H9 (cell line): ENCODE measurements around the gene TNFSF13B. TPM values are rescaled to one million over a fixed set of nuclear protein-coding genes. Genes with fewer than 3 reads are reported as not detected.

Source experiments
- DNase-seq: peaks from one replicate; pipeline ENCODE4 v3.0.0-alpha.2; 2017
- H2AFZ ChIP-seq: one replicate; pipeline ENCODE4 v1.6.1; 2013; ENCODE audit warnings: mild to moderate bottlenecking, low read length, control low read depth, moderate library complexity
- H2AK5ac ChIP-seq: 2 replicates; pipeline ENCODE4 v1.6.1; 2013; ENCODE audit warnings: low read length, control low read depth, mixed read lengths; ENCODE audit not compliant: insufficient read length
- H2BK120ac ChIP-seq: one replicate; pipeline ENCODE4 v1.6.1; 2013; ENCODE audit warnings: low read depth, mild to moderate bottlenecking, low read length, control low read depth, inconsistent platforms; ENCODE audit not compliant: poor library complexity, severe bottlenecking
- H2BK12ac ChIP-seq: 2 replicates; pipeline ENCODE4 v1.6.1; 2013; ENCODE audit warnings: low read length, control low read depth, mixed read lengths, low read depth; ENCODE audit not compliant: insufficient read length
- H2BK15ac ChIP-seq: 2 replicates; pipeline ENCODE4 v1.6.1; 2013; ENCODE audit warnings: low read depth, low read length, control low read depth
- H2BK20ac ChIP-seq: one replicate; pipeline ENCODE4 v1.6.1; 2013; ENCODE audit warnings: low read depth, mild to moderate bottlenecking, low read length, control low read depth, inconsistent platforms; ENCODE audit not compliant: poor library complexity, severe bottlenecking
- H2BK5ac ChIP-seq: 2 replicates; pipeline ENCODE4 v1.6.1; 2013; ENCODE audit warnings: low read length, control low read depth, mixed read lengths; ENCODE audit not compliant: insufficient read length
- H3K14ac ChIP-seq: 2 replicates; pipeline ENCODE4 v1.6.1; 2013; ENCODE audit warnings: low read length, control low read depth; ENCODE audit not compliant: insufficient read depth
- H3K18ac ChIP-seq: 2 replicates; pipeline ENCODE4 v1.6.1; 2013; ENCODE audit warnings: low read depth, mild to moderate bottlenecking, mixed read lengths, low read length, control low read depth; ENCODE audit not compliant: insufficient read length
- H3K23ac ChIP-seq: 2 replicates; pipeline ENCODE4 v1.6.1; 2013; ENCODE audit warnings: low read length, control low read depth, mixed read lengths, low read depth; ENCODE audit not compliant: insufficient read length
- H3K23me2 ChIP-seq: 2 replicates; pipeline ENCODE4 v1.6.1; 2013; ENCODE audit warnings: low read depth, mild to moderate bottlenecking, mixed read lengths, low read length, control low read depth; ENCODE audit not compliant: insufficient read length, poor library complexity, severe bottlenecking
- H3K27ac ChIP-seq: 2 replicates; pipeline ENCODE4 v1.5.1; 2013; ENCODE audit warnings: low read length, control low read depth, mixed read lengths, low read depth; ENCODE audit not compliant: insufficient read length
- H3K27me3 ChIP-seq: 2 replicates; pipeline ENCODE4 v1.6.1; 2013; ENCODE audit warnings: low read length, control low read depth, inconsistent platforms; ENCODE audit not compliant: insufficient read depth
- H3K4ac ChIP-seq: 2 replicates; pipeline ENCODE4 v1.6.1; 2013; ENCODE audit warnings: low read depth, mild to moderate bottlenecking, control low read depth, inconsistent platforms, low read length, moderate library complexity
- H3K4me1 ChIP-seq: 2 replicates; pipeline ENCODE4 v1.6.1; 2013; ENCODE audit warnings: low read length, control low read depth, inconsistent platforms; ENCODE audit not compliant: insufficient read depth
- H3K4me2 ChIP-seq: 2 replicates; pipeline ENCODE4 v1.6.1; 2013; ENCODE audit warnings: low read length, control low read depth, mixed read lengths; ENCODE audit not compliant: insufficient read length, insufficient read depth
- H3K56ac ChIP-seq: 2 replicates; pipeline ENCODE4 v1.6.1; 2013; ENCODE audit warnings: low read depth, mild to moderate bottlenecking, mixed read lengths, low read length, control low read depth; ENCODE audit not compliant: insufficient read length
- H3K79me1 ChIP-seq: 2 replicates; pipeline ENCODE4 v1.6.1; 2013; ENCODE audit warnings: low read depth, mild to moderate bottlenecking, moderate library complexity, low read length, control low read depth, inconsistent platforms; ENCODE audit not compliant: insufficient read depth, poor library complexity, severe bottlenecking
- H3K79me2 ChIP-seq: 2 replicates; pipeline ENCODE4 v1.6.1; 2013; ENCODE audit warnings: low read length, control low read depth, inconsistent platforms; ENCODE audit not compliant: insufficient read depth
- H3K9ac ChIP-seq: 2 replicates; pipeline ENCODE4 v1.6.1; 2013; ENCODE audit warnings: low read length, control low read depth, mixed read lengths; ENCODE audit not compliant: insufficient read length; ENCODE audit errors: extremely low read depth
- H3K9me3 ChIP-seq: one replicate; pipeline ENCODE4 v1.6.1; 2013; ENCODE audit warnings: low read depth, low read length, inconsistent platforms; ENCODE audit not compliant: control insufficient read depth
- H3T11ph ChIP-seq: one replicate; pipeline ENCODE4 v1.6.1; 2013; ENCODE audit warnings: mild to moderate bottlenecking, low read length, control low read depth, inconsistent platforms
- H4K20me1 ChIP-seq: one replicate; pipeline ENCODE4 v1.6.1; 2013; ENCODE audit not compliant: control insufficient read depth, insufficient read length, insufficient read depth
- H4K5ac ChIP-seq: 2 replicates; pipeline ENCODE4 v1.6.1; 2013; ENCODE audit warnings: low read depth, mild to moderate bottlenecking, mixed read lengths, low read length, control low read depth; ENCODE audit not compliant: insufficient read length
- H4K8ac ChIP-seq: replicated peaks from 2 replicates; pipeline ENCODE4 v1.6.1; 2013; ENCODE audit warnings: low read length, control low read depth, mixed read lengths, low read depth; ENCODE audit not compliant: insufficient read length
- H4K91ac ChIP-seq: 2 replicates; pipeline ENCODE4 v1.6.1; 2013; ENCODE audit warnings: low read depth, mild to moderate bottlenecking, moderate library complexity, mixed read lengths, low read length, control low read depth; ENCODE audit not compliant: insufficient read length
- H3K27ac Mint-ChIP-seq, 3 experiments: 2 replicates in 2 of 3; 3 replicates in 1 of 3; pipeline ENCODE4 v1.8.0; 2020 to 2021; ENCODE audit warnings: mixed read lengths in 3 of 3, mild to moderate bottlenecking in 1 of 3, moderate library complexity in 1 of 3
- H3K27me3 Mint-ChIP-seq: 2 replicates; pipeline ENCODE4 v1.8.0; 2021; ENCODE audit warnings: low read depth, mild to moderate bottlenecking, moderate library complexity, mixed read lengths
- H3K36me3 Mint-ChIP-seq, 3 experiments: 2 replicates in 2 of 3; 3 replicates in 1 of 3; pipeline ENCODE4 v1.8.0; 2020 to 2021; ENCODE audit warnings: low read depth in 3 of 3, mixed read lengths in 3 of 3; ENCODE audit not compliant: insufficient read depth in 1 of 3
- H3K4me1 Mint-ChIP-seq, 2 experiments: 2 replicates each; pipeline ENCODE4 v1.8.0; 2020; ENCODE audit warnings: mixed read lengths in 2 of 2
- H3K4me3 Mint-ChIP-seq, 2 experiments: 2 replicates in 1 of 2; 3 replicates in 1 of 2; pipeline ENCODE4 v1.8.0; 2020 to 2021; ENCODE audit warnings: mild to moderate bottlenecking in 2 of 2, mixed read lengths in 2 of 2, moderate library complexity in 1 of 2
- H3K9me3 Mint-ChIP-seq, 2 experiments: 2 replicates in 1 of 2; 3 replicates in 1 of 2; pipeline ENCODE4 v1.8.0; 2020; ENCODE audit warnings: mild to moderate bottlenecking in 2 of 2, mixed read lengths in 2 of 2, moderate library complexity in 1 of 2
- WGBS: extraction: QIAGEN DNeasy Blood & Tissue Kit; methylation state at CpG from one replicate; pipeline ENCODE4 v1.1.7; 2013; ENCODE audit warnings: missing lambda C conversion rate, low lambda C conversion rate, mixed read lengths; ENCODE audit not compliant: insufficient read length; ENCODE audit errors: extremely low coverage; 5-methylcytosine and 5-hydroxymethylcytosine counted together
- total RNA-seq: library from RNA; stranded (reverse); gene quantifications from 2 replicates; pipeline ENCODE4 v1.2.1, GENCODE V29; 2021
- TF ChIP-seq, protein P1 (sequence below): fragments of 200-600 bp; sonication (generic); conservative IDR thresholded peaks from 3 replicates; pipeline ENCODE4 v1.8.0; 2021; ENCODE audit warnings: antibody characterized with exemption, mild to moderate bottlenecking

Gene TNFSF13B
- total RNA-seq, 1 experiment from 2014 or later: 0.31 TPM

DNA sequence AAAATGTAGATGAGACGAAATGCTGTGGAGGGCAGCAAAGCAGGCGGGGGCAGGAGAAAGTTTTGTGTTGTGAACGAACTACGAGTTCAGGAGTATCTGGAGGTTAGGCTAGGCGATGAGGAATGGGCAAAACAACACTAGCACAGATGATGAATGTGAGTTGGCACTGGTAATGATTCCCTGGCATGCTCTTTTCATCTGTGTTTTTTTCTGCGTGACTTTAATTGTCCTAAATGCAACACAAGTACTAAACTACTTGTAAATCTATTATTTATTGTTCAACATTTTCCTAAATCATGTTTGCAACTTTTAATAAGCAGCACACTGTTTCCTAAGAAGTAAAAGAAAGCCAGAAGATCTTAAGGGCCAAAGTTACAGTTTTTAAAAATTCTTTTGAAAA, 19.2 kb downstream of the TNFSF13B start:
- Histone ChIP-seq H4K8ac (no peak overlapping the region), H2BK15ac (no peak overlapping the region), H2BK20ac (no peak overlapping the region), H3K4me1 (no peaks in the 10 kb centered on the region), H3K18ac (no peak overlapping the region), H3K23me2 (no peaks in the 10 kb centered on the region), H4K91ac (no peak overlapping the region), H3K79me1 (no peaks in the 10 kb centered on the region), H2AK5ac (no peak overlapping the region), H3K14ac (no peak overlapping the region), H3K27ac (no peak overlapping the region), H2BK5ac (no peak overlapping the region), H3T11ph (no peak overlapping the region), H3K27me3 (no peaks in the 10 kb centered on the region), H2BK12ac (no peak overlapping the region), H3K4ac (no peak overlapping the region), H2BK120ac (no peak overlapping the region), H4K5ac (no peak overlapping the region), H3K9me3 (no peaks in the 10 kb centered on the region), H3K79me2 (no peaks in the 10 kb centered on the region), H3K56ac (no peak overlapping the region), H2AFZ (peak overlapping the region; percentile 50), H3K4me2 (no peak overlapping the region), H4K20me1 (no peaks in the 10 kb centered on the region), H3K9ac (no peak overlapping the region), H3K23ac (no peak overlapping the region)
- no peak for DNase-seq
- no peaks in the 10 kb centered on the region for H3K36me3 Mint-ChIP-seq
- no peaks in the 10 kb centered on the region for H3K9me3 Mint-ChIP-seq
- no peaks in the 10 kb centered on the region for H3K27me3 Mint-ChIP-seq
- TF ChIP-seq, protein P1, sequence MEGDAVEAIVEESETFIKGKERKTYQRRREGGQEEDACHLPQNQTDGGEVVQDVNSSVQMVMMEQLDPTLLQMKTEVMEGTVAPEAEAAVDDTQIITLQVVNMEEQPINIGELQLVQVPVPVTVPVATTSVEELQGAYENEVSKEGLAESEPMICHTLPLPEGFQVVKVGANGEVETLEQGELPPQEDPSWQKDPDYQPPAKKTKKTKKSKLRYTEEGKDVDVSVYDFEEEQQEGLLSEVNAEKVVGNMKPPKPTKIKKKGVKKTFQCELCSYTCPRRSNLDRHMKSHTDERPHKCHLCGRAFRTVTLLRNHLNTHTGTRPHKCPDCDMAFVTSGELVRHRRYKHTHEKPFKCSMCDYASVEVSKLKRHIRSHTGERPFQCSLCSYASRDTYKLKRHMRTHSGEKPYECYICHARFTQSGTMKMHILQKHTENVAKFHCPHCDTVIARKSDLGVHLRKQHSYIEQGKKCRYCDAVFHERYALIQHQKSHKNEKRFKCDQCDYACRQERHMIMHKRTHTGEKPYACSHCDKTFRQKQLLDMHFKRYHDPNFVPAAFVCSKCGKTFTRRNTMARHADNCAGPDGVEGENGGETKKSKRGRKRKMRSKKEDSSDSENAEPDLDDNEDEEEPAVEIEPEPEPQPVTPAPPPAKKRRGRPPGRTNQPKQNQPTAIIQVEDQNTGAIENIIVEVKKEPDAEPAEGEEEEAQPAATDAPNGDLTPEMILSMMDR: no peak
- H3K27ac Mint-ChIP-seq: peak overlapping the region in 1 of 3 experiments; percentile 29; a peak in 1 of 7 replicates
- peaks cover 14 to 15% of the 10 kb centered on the region in 2 experiments for H3K4me1 Mint-ChIP-seq
- no peak overlapping the region for H3K4me3 Mint-ChIP-seq
- WGBS: no CpG with 5 or more reads among the region's 6 CpGs
